SK-N-SH (cell line): Measurements from ENCODE around the gene ABHD6. TPM values are rescaled to one million over a fixed set of nuclear protein-coding genes. Genes with fewer than 3 reads are reported as not detected.

ENCODE experiments used
- CTCF ChIA-PET: fragments of 300-600, 350-600 bp; formaldehyde crosslinking; extraction: SDS; loops from one replicate; lab custom pipeline; 2021; lab: Yijun Ruan, JAX
- POLR2A ChIA-PET: fragments of 350-600 bp; sonication (Branson Sonifier 250); formaldehyde crosslinking; extraction: SDS; loops from one replicate; lab custom pipeline; 2020; ENCODE audit warnings: antibody characterized with exemption, inconsistent platforms; lab: Yijun Ruan, JAX
- DNase-seq: peaks from one replicate; pipeline ENCODE4 v3.0.0; 2012
- H2AFZ ChIP-seq: fragments of 200-600 bp; sonication (generic); 2 replicates; pipeline ENCODE4 v1.8.1; 2016; ENCODE audit warnings: antibody characterized with exemption, mild to moderate bottlenecking, low read depth
- H3F3A ChIP-seq: fragments of 200-600 bp; sonication (generic); replicated peaks from 2 replicates; pipeline ENCODE3; 2016; ENCODE audit warnings: antibody characterized with exemption, mild to moderate bottlenecking; ENCODE audit not compliant: insufficient read depth
- H3K27ac ChIP-seq, 2 experiments: fragments of 200-500 bp in 1 of 2; fragments of 200-600 bp in 1 of 2; sonication (Bioruptor generic) in 1 of 2; sonication (generic), shearing (Covaris generic) in 1 of 2; 2 replicates each; pipeline versions ENCODE4 v1.5.1 to v1.6.1; 2014 to 2016; ENCODE audit warnings: low read depth in 2 of 2, inconsistent platforms in 1 of 2, low read length in 1 of 2, mild to moderate bottlenecking in 1 of 2, mixed read lengths in 1 of 2
- H3K27me3 ChIP-seq: fragments of 200-600 bp; sonication (generic), shearing (Covaris generic); 2 replicates; pipeline ENCODE4 v1.6.1; 2016; ENCODE audit warnings: mixed run types; ENCODE audit not compliant: insufficient read depth
- H3K36me3 ChIP-seq, 2 experiments: fragments of 200-500 bp in 1 of 2; fragments of 200-600 bp in 1 of 2; sonication (Bioruptor generic) in 1 of 2; sonication (generic) in 1 of 2; replicated peaks in 1 of 2; 2 replicates each; pipeline versions ENCODE3 to v1.5.1; 2014 to 2016; ENCODE audit warnings: low read length in 1 of 2, mild to moderate bottlenecking in 1 of 2; ENCODE audit not compliant: insufficient read depth in 2 of 2, control insufficient read depth in 1 of 2
- H3K4me1 ChIP-seq, 2 experiments: fragments of 200-500 bp in 1 of 2; fragments of 200-600 bp in 1 of 2; sonication (Bioruptor generic) in 1 of 2; sonication (generic), shearing (Covaris generic) in 1 of 2; 2 replicates each; pipeline versions ENCODE4 v1.5.1 to v1.6.1; 2014 to 2016; ENCODE audit warnings: low read depth in 1 of 2, low read length in 1 of 2, mixed run types in 1 of 2; ENCODE audit not compliant: insufficient read depth in 2 of 2, control insufficient read depth in 1 of 2
- H3K4me2 ChIP-seq: fragments of 200-600 bp; sonication (generic), shearing (Covaris generic); 2 replicates; pipeline ENCODE4 v1.6.1; 2017; ENCODE audit warnings: mixed run types
- H3K4me3 ChIP-seq, 2 experiments: fragments of 200-500 bp in 1 of 2; fragments of 200-600 bp in 1 of 2; sonication (Bioruptor generic) in 1 of 2; sonication (generic), shearing (Covaris generic) in 1 of 2; 2 replicates each; pipeline versions ENCODE4 v1.5.1 to v1.8.1; 2014 to 2016; ENCODE audit warnings: low read depth in 2 of 2, inconsistent platforms in 1 of 2, low read length in 1 of 2, mild to moderate bottlenecking in 1 of 2, mixed read lengths in 1 of 2, moderate library complexity in 1 of 2
- H3K79me2 ChIP-seq: fragments of 200-600 bp; sonication (generic); 2 replicates; pipeline ENCODE4 v1.8.1; 2017; ENCODE audit warnings: mild to moderate bottlenecking; ENCODE audit not compliant: insufficient read depth
- H3K9ac ChIP-seq: fragments of 200-600 bp; sonication (generic); 2 replicates; pipeline ENCODE4 v1.6.1; 2017; ENCODE audit warnings: mixed run types
- H3K9me2 ChIP-seq: fragments of 200-600 bp; sonication (generic); 2 replicates; pipeline ENCODE4 v1.6.1; 2017; ENCODE audit warnings: mixed run types
- H3K9me3 ChIP-seq: fragments of 200-600 bp; sonication (generic); 2 replicates; pipeline ENCODE4 v1.6.1; 2017; ENCODE audit warnings: mixed run types, mild to moderate bottlenecking, moderate library complexity
- H4K20me1 ChIP-seq: fragments of 200-600 bp; sonication (generic); 2 replicates; pipeline ENCODE4 v1.6.1; 2017; ENCODE audit warnings: mild to moderate bottlenecking, mixed run types; ENCODE audit not compliant: insufficient read depth
- FOSL2 ChIP-seq: IDR thresholded peaks from 2 replicates; pipeline ENCODE4 v1.4.0; 2012; ENCODE audit warnings: low read depth, mild to moderate bottlenecking, moderate library complexity, borderline replicate concordance
- FOXJ3 ChIP-seq: sonication (generic); formaldehyde crosslinking; IDR thresholded peaks from 2 replicates; pipeline ENCODE4 v1.5.1; 2020; ENCODE audit warnings: mild to moderate bottlenecking, missing genetic modification reagents
- FOXM1 ChIP-seq: IDR thresholded peaks from 2 replicates; pipeline ENCODE4 v1.4.0; 2012; ENCODE audit warnings: low read depth, mild to moderate bottlenecking
- MXI1 ChIP-seq: IDR thresholded peaks from 2 replicates; pipeline ENCODE4 v1.6.1; 2012; ENCODE audit warnings: mild to moderate bottlenecking, low read depth, low read length, improper control_type of control experiment
- NFIC ChIP-seq: IDR thresholded peaks from 2 replicates; pipeline ENCODE4 v1.4.0; 2012; ENCODE audit warnings: borderline replicate concordance
- NRF1 ChIP-seq: IDR thresholded peaks from 2 replicates; pipeline ENCODE4 v1.6.1; 2012; ENCODE audit warnings: low read depth, mild to moderate bottlenecking, low read length
- REST ChIP-seq: IDR thresholded peaks from 2 replicates; pipeline ENCODE4 v1.6.1; 2012; ENCODE audit warnings: mild to moderate bottlenecking, low read depth, low read length, moderate library complexity
- RFX5 ChIP-seq: IDR thresholded peaks from 2 replicates; pipeline ENCODE4 v1.6.1; 2012; ENCODE audit warnings: mild to moderate bottlenecking, improper control_type of control experiment, low read length
- SIN3A ChIP-seq: IDR thresholded peaks from 2 replicates; pipeline ENCODE4 v1.6.1; 2012; ENCODE audit warnings: low read depth, mild to moderate bottlenecking, low read length, moderate library complexity, borderline replicate concordance
- SMC3 ChIP-seq: IDR thresholded peaks from 2 replicates; pipeline ENCODE4 v1.6.1; 2012; ENCODE audit warnings: low read depth, low read length, improper control_type of control experiment
- ZBTB33 ChIP-seq: IDR thresholded peaks from 2 replicates; pipeline ENCODE4 v1.4.0; 2012; ENCODE audit warnings: low read depth, borderline replicate concordance
- WGBS: methylation state at CpG from one replicate; pipeline ENCODE4 v1.1.6; 2017; ENCODE audit warnings: low lambda C conversion rate; 5-methylcytosine and 5-hydroxymethylcytosine counted together
- polyA plus RNA-seq, 3 experiments: library from polyadenylated mRNA; depleted of rRNA; stranded (reverse); fragments of >200 nt; gene quantifications; 2 replicates each; pipeline ENCODE4 v1.2.3, GENCODE V29; 2012

ABHD6 gene
- polyA plus RNA-seq, 1 of the 3 experiments (the other 2 are of a cell fraction), result 10.7 TPM

- Histone ChIP-seq H3K9me2 (no peaks in the 10 kb centered on the region), H3K36me3 (peaks cover 0 to 8% of the 10 kb centered on the region in 2 experiments), H3F3A (peaks cover 24% of the 10 kb centered on the region), H2AFZ (no peak overlapping the region), H3K27ac (no peak overlapping the region), H3K4me3 (no peak overlapping the region), H3K79me2 (no peaks in the 10 kb centered on the region), H3K9me3 (no peaks in the 10 kb centered on the region), H3K27me3 (no peaks in the 10 kb centered on the region), H3K4me2 (no peak overlapping the region), H3K9ac (no peak overlapping the region), H3K4me1 (peaks cover 2 to 7% of the 10 kb centered on the region in 2 experiments; a peak in 2 of 4 replicates), H4K20me1 (no peaks in the 10 kb centered on the region)
- 90% methylated on average over 1 of the region's 2 CpGs for WGBS
- DNase-seq, result no peak
- TF ChIP-seq NRF1 (no peak), FOSL2 (no peak), SIN3A (no peak), FOXM1 (no peak), ZBTB33 (no peak), MXI1 (no peak)
- ChIA-PET CTCF (interaction anchor here (1.0 kb wide), 1 partner anchor 92 kb away, joined by 4 read pairs; no protein-coding TSS in a partner anchor), POLR2A (no interaction called here)
Measured at GRCh38 chr3:58269356-58269755, 31.8 kb downstream of the ABHD6 start.

GRCh38 chr3:58270485-58270884, 32.9 kb downstream of the ABHD6 start:
- 97% methylated on average over 2 of the region's 2 CpGs for WGBS
- H3K79me2 ChIP-seq, result no peaks in the 10 kb centered on the region
- H3K4me2 ChIP-seq, result no peak overlapping the region
- H3K4me1 ChIP-seq, result peaks cover 2 to 7% of the 10 kb centered on the region in 2 experiments; a peak in 2 of 4 replicates
- ChIA-PET POLR2A (interaction anchor here (0.7 kb wide), 1 partner anchor 10 kb away, joined by 3 read pairs; no protein-coding TSS in a partner anchor), CTCF (interaction anchor here (0.6 to 1.2 kb wide), 2 partner anchors 16 to 365 kb away, joined by 3 read pairs; no protein-coding TSS in a partner anchor)
- H4K20me1 ChIP-seq, result no peaks in the 10 kb centered on the region
- H3K4me3 ChIP-seq, result no peak overlapping the region
- no peak for DNase-seq
- peaks cover 25% of the 10 kb centered on the region for H3F3A ChIP-seq
- no peak overlapping the region for H2AFZ ChIP-seq
- no peak for TF ChIP-seq REST
- no peak for TF ChIP-seq NFIC
- no peak for TF ChIP-seq RFX5
- TF ChIP-seq FOXJ3 (CRISPR knock-in tag), result no peak
- no peak for TF ChIP-seq SMC3
- TF ChIP-seq NRF1, result no peak
- H3K9me3 ChIP-seq, result no peaks in the 10 kb centered on the region
- no peak overlapping the region for H3K9ac ChIP-seq
- no peaks in the 10 kb centered on the region for H3K9me2 ChIP-seq
- H3K27me3 ChIP-seq, result no peaks in the 10 kb centered on the region
- peaks cover 0 to 15% of the 10 kb centered on the region in 2 experiments for H3K36me3 ChIP-seq
- no peak overlapping the region for H3K27ac ChIP-seq
